HG02623 (cell line): Measurements from ENCODE around the gene ELL.
"Not testable (repeated sequence)": the region's sequence is repeated elsewhere in the genome, so short reads cannot be mapped to it uniquely, and the experiment has no call there.

Experiments
- ATAC-seq: cut with Tn5 transposase; IDR thresholded peaks from one replicate; pipeline ENCODE4 v1.9.1; 2021; ENCODE audit warnings: moderate library complexity; ENCODE audit not compliant: unreplicated experiment

Gene ELL

GRCh38 chr19:18408053-18408476 lies 113.8 kb downstream of the ELL start:
- ATAC-seq, result no peak

- ATAC-seq, result no peak
Observed at GRCh38 chr19:18406749-18407148, 115.1 kb downstream of the ELL start.

- ATAC-seq, result not testable (repeated sequence)
Observed at GRCh38 chr19:18405754-18406153, 116.1 kb downstream of the ELL start.

GRCh38 chr19:18402455-18403248 lies 119.2 kb downstream of the ELL start:
- ATAC-seq, result not testable (repeated sequence)

GRCh38 chr19:18401580-18402112 lies 120.2 kb downstream of the ELL start:
- no peak for ATAC-seq

- no peak for ATAC-seq
Observed at GRCh38 chr19:18399008-18399407, 122.9 kb downstream of the ELL start.

- no peak for ATAC-seq
Observed at GRCh38 chr19:18397242-18398202, 124.3 kb downstream of the ELL start, which contains the start of gene LRRC25. Gene LRRC25, minus strand, starts transcription at chr19:18397622. Its CDS starts 659 bp downstream, at chr19:18396963.

- ATAC-seq, result no peak
Observed at GRCh38 chr19:18396471-18397241, 125.2 kb downstream of the ELL start.

GRCh38 chr19:18393836-18394235 lies 128.0 kb downstream of the ELL start:
- no peak for ATAC-seq

- no peak for ATAC-seq
Observed at GRCh38 chr19:18392926-18393325, 128.9 kb downstream of the ELL start.
